PC-3 (cell line): ENCODE measurements around the gene TCERG1.

Experiments
- CTCF ChIP-seq: fragments of 300-600 bp; sonication (generic); conservative IDR thresholded peaks from 2 replicates; pipeline ENCODE4 v1.5.1; 2017; ENCODE audit warnings: antibody characterized with exemption, low read depth, mild to moderate bottlenecking, low read length
- EZH2 ChIP-seq: fragments of 300-600 bp; sonication (generic); IDR thresholded peaks from one replicate; pipeline ENCODE4 v1.6.1; 2017; ENCODE audit warnings: antibody characterized with exemption, mild to moderate bottlenecking, low read length; ENCODE audit not compliant: unreplicated experiment

- TF ChIP-seq CTCF (no peak), EZH2 (no peak)
These were observed 69.0 kb downstream of the TCERG1 start, which contains the start of gene GPR151 for GRCh38 chr5:146516151-146516475.
